Heart left ventricle (tissue), 13 donors: Measurements from ENCODE around the gene UGT1A10.

ENCODE experiments used
- POLR2A ChIP-seq, 2 donors: fragments of 450-650 bp; IDR thresholded peaks; one replicate each; pipeline ENCODE4 v1.6.1; 2017; ENCODE audit warnings: antibody characterized with exemption in 2 of 2, mild to moderate bottlenecking in 2 of 2, moderate library complexity in 2 of 2
- TF ChIP-seq, protein P1 (sequence below), 12 donors: fragments of 200-600 bp; sonication (generic) in 4 of 12; IDR thresholded peaks; one replicate each; pipeline versions ENCODE4 v1.5.0 to v1.8.0; 2018 to 2022; ENCODE audit warnings: antibody characterized with exemption in 12 of 12, mild to moderate bottlenecking in 5 of 12
- donor health status: ischemic (EF 13 %, LVEDD 7.1; RV severe dilation, severe dysfunction).
- donor health status: DM: no; HTN: yes; CAD: no.
- donor health status: DM: no; HTN: no; CAD: no.
- donor health status: ischemic (EF 25% LVEDD 6.9; RV normal size, moderate dysfunction).
- donor health status: ischemic (EF 25% LVEDD 5.7; RV mildly dilated, moderate dysfunction).
- donor health status: ischemic (EF 35%, LVEDD 5.7; RV mildly dilated, moderate dysfunction).
- donor health status: nonischemic (EF 11% LVEDD 7.7; RV severe dilation, severe dysfunction).
- donor health status: DM: yes; HTN: yes; CAD: no.
- donor health status: PGD.
- donor health status: ischemic (EF 29% LVEDD 5.4; RV normal size, mild dysfunction).
- donor health status: nonischemic (EF 23%, LVEDD 6.1; RV moderate dilation, normal function).

- TF ChIP-seq, protein P1, sequence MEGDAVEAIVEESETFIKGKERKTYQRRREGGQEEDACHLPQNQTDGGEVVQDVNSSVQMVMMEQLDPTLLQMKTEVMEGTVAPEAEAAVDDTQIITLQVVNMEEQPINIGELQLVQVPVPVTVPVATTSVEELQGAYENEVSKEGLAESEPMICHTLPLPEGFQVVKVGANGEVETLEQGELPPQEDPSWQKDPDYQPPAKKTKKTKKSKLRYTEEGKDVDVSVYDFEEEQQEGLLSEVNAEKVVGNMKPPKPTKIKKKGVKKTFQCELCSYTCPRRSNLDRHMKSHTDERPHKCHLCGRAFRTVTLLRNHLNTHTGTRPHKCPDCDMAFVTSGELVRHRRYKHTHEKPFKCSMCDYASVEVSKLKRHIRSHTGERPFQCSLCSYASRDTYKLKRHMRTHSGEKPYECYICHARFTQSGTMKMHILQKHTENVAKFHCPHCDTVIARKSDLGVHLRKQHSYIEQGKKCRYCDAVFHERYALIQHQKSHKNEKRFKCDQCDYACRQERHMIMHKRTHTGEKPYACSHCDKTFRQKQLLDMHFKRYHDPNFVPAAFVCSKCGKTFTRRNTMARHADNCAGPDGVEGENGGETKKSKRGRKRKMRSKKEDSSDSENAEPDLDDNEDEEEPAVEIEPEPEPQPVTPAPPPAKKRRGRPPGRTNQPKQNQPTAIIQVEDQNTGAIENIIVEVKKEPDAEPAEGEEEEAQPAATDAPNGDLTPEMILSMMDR (IDR thresholded peaks at IDR 0.05): no peak
- TF ChIP-seq POLR2A (IDR thresholded peaks at IDR 0.05): no peak
These were observed 63.3 kb downstream of the UGT1A10 start for GRCh38 chr2:233699424-233700027.
